GM11168 (cell line): ENCODE data around the gene UBE2F.
"Not testable (repeated sequence)": the region's sequence is repeated elsewhere in the genome, so short reads cannot be mapped to it uniquely, and the experiment has no call there.

ENCODE experiments used
- in situ Hi-C: fragments of 300-500 bp; cut with MboI; formaldehyde crosslinking; loops from one replicate; pipeline ENCODE4 v1.12.0; 2022; ENCODE audit warnings: low sequenced_read_pairs; ENCODE audit not compliant: unreplicated experiment

The UBE2F gene

GRCh38 chr2:238013806-238014205 is 47.0 kb downstream of the UBE2F start:
- in situ Hi-C loops, result no loop called here

- in situ Hi-C loops, result no loop called here
These were observed 48.9 kb downstream of the UBE2F start for GRCh38 chr2:238015705-238016104.

GRCh38 chr2:238016526-238016925 is 49.7 kb downstream of the UBE2F start:
- in situ Hi-C loops, result no loop called here

- in situ Hi-C loops, result no loop called here
These were observed 53.1 kb downstream of the UBE2F start for GRCh38 chr2:238019962-238020361.

- in situ Hi-C loops, result no loop called here
These were observed 54.0 kb downstream of the UBE2F start for GRCh38 chr2:238020816-238021215.

GRCh38 chr2:238021327-238021726 is 54.5 kb downstream of the UBE2F start:
- in situ Hi-C loops, result no loop called here

GRCh38 chr2:238022594-238023157 is 55.9 kb downstream of the UBE2F start:
- in situ Hi-C loops, result no loop called here

- in situ Hi-C loops, result no loop called here
These were observed 56.8 kb downstream of the UBE2F start for GRCh38 chr2:238023608-238024007.

GRCh38 chr2:238024986-238025385 is 58.2 kb downstream of the UBE2F start:
- in situ Hi-C loops, result no loop called here

GRCh38 chr2:238025741-238026360 is 59.0 kb downstream of the UBE2F start:
- in situ Hi-C loops, result no loop called here

- in situ Hi-C loops, result no loop called here
These were observed 60.2 kb downstream of the UBE2F start for GRCh38 chr2:238027058-238027457.

- in situ Hi-C loops, result no loop called here
These were observed 61.0 kb downstream of the UBE2F start for GRCh38 chr2:238027591-238028415.

GRCh38 chr2:238029853-238030252 is 63.0 kb downstream of the UBE2F start:
- in situ Hi-C loops, result no loop called here

- in situ Hi-C loops, result no loop called here
These were observed 63.8 kb downstream of the UBE2F start for GRCh38 chr2:238030422-238031155.

GRCh38 chr2:238031751-238032150 is 64.9 kb downstream of the UBE2F start:
- in situ Hi-C loops, result no loop called here

GRCh38 chr2:238032755-238033337 is 66.0 kb downstream of the UBE2F start:
- in situ Hi-C loops, result no loop called here

GRCh38 chr2:238033991-238034390 is 67.2 kb downstream of the UBE2F start:
- in situ Hi-C loops, result not testable (repeated sequence)

- in situ Hi-C loops, result no loop called here
These were observed 71.4 kb downstream of the UBE2F start for GRCh38 chr2:238038203-238038602.

- in situ Hi-C loops, result no loop called here
These were observed 72.3 kb downstream of the UBE2F start for GRCh38 chr2:238039151-238039550.

- in situ Hi-C loops, result no loop called here
These were observed 73.2 kb downstream of the UBE2F start for GRCh38 chr2:238039985-238040384.
